Nephron (organoid): Measurements from ENCODE around the gene NR1D1.
A peak's percentile ranks its signal among the peaks of the same experiment; 100 is the strongest.

Source experiments
- H3K27ac Mint-ChIP-seq, 3 experiments: 2 replicates each; pipeline ENCODE4 v1.8.0; 2020; ENCODE audit warnings: mixed read lengths in 3 of 3, mild to moderate bottlenecking in 2 of 3, moderate library complexity in 1 of 3
- H3K27me3 Mint-ChIP-seq: 2 replicates; pipeline ENCODE4 v1.8.0; 2021; ENCODE audit warnings: low read depth, mild to moderate bottlenecking, moderate library complexity, mixed read lengths
- H3K36me3 Mint-ChIP-seq: 2 replicates; pipeline ENCODE4 v1.8.0; 2020; ENCODE audit warnings: low read depth, mixed read lengths
- H3K4me1 Mint-ChIP-seq: 2 replicates; pipeline ENCODE4 v1.8.0; 2020; ENCODE audit warnings: mixed read lengths
- H3K4me3 Mint-ChIP-seq, 3 experiments: 2 replicates each; pipeline ENCODE4 v1.8.0; 2020; ENCODE audit warnings: mild to moderate bottlenecking in 3 of 3, mixed read lengths in 3 of 3, moderate library complexity in 2 of 3
- H3K9me3 Mint-ChIP-seq: 2 replicates; pipeline ENCODE4 v1.8.0; 2020; ENCODE audit warnings: mixed read lengths
- TF ChIP-seq, protein P1 (sequence below), 3 experiments: fragments of 200-600 bp; sonication (generic); IDR thresholded peaks; one replicate each; pipeline ENCODE4 v1.5.0; 2021; ENCODE audit warnings: antibody characterized with exemption in 3 of 3; ENCODE audit not compliant: unreplicated experiment in 3 of 3

The NR1D1 gene

DNA sequence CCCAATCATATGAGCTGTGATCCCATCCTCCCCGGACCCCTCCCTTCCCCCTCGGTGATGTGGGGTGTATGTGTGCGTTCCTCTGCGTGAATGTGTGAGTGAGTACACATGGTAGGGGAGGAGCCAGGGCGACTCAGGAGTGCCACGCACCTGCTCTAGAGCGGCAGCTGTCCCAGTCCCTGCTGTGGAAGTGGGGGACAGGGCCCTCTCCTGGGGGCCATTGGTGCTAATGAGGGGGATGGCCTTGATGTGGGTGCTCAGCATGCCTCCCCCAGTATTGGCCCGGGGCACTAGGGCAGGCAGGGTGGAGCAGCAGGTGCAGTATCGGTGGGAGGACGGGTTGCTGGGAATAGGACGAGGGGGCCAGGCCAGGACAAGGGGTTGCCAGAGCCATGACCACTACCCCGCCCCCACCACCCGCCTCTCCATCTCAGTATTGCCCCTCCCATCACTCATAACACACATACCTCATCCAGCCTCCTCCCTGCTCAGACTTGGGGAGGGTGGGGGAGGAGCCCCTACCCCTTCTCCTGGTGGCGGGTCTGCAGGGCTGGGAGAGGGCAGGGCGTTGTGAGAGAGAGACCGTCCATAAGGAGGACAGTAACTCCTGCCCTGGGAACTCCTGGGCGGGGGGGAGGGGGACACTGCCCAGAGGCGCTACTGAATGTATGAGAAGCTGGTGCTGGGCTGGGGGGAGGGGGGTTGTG, 8.5 kb downstream of the NR1D1 start:
- Mint-ChIP-seq H3K4me1 (peaks cover 53% of the 10 kb centered on the region), H3K27me3 (no peaks in the 10 kb centered on the region), H3K4me3 (no peak overlapping the region), H3K9me3 (no peaks in the 10 kb centered on the region), H3K27ac (peak overlapping the region in 2 of 3 experiments; percentile 63 to 67), H3K36me3 (peaks cover 35% of the 10 kb centered on the region)
- TF ChIP-seq, protein P1, sequence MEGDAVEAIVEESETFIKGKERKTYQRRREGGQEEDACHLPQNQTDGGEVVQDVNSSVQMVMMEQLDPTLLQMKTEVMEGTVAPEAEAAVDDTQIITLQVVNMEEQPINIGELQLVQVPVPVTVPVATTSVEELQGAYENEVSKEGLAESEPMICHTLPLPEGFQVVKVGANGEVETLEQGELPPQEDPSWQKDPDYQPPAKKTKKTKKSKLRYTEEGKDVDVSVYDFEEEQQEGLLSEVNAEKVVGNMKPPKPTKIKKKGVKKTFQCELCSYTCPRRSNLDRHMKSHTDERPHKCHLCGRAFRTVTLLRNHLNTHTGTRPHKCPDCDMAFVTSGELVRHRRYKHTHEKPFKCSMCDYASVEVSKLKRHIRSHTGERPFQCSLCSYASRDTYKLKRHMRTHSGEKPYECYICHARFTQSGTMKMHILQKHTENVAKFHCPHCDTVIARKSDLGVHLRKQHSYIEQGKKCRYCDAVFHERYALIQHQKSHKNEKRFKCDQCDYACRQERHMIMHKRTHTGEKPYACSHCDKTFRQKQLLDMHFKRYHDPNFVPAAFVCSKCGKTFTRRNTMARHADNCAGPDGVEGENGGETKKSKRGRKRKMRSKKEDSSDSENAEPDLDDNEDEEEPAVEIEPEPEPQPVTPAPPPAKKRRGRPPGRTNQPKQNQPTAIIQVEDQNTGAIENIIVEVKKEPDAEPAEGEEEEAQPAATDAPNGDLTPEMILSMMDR (IDR thresholded peaks at IDR 0.05; ENCODE audit: unreplicated experiment in 3 of 3) = no peak

DNA sequence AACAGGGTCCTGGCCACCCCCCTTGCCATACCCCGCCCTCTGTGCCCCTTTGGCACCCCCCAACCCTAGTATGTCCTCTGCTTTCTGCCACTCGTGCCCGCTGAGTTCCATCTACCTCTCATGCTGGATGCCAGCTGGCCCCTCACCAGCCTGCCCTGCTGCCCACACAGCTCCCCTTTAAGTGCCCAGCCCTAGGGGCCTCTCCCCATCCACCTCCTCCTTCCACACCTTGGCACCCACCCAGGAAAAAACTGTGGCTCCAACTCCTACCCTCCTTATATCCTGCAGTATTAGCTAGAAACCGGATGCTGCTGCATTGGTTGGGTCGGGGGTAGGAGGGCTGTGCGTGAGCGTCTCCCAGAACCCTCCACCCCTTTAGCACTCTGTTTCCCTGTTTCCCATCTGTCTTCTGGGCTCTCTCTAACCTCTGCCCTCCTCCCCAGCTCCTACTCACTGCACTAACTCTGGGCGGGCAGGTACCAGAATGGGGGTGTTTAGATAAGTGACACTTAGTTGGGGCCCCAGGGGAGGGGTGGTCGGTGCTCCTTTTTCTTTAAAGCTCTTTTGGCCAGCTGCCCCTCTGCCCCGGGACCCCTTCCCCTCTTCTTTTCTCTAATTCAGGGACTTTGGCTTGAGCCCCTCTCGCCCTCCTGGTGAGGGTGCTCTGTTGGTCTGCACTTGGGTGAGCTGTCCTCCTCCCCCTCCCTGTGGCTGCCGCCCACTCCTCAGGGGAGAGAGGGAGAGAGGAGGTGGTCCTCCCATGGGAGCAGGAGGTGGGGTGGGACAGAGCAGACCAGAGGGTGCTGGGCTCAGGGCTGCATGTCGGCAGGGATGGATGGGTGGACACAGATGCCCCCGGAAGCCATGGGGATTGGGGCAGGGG, 9.9 kb downstream of the NR1D1 start:
- Mint-ChIP-seq H3K27ac (peak overlapping the region; percentile 87 to 97 (median 96)), H3K4me1 (peaks cover 48% of the 10 kb centered on the region)

DNA sequence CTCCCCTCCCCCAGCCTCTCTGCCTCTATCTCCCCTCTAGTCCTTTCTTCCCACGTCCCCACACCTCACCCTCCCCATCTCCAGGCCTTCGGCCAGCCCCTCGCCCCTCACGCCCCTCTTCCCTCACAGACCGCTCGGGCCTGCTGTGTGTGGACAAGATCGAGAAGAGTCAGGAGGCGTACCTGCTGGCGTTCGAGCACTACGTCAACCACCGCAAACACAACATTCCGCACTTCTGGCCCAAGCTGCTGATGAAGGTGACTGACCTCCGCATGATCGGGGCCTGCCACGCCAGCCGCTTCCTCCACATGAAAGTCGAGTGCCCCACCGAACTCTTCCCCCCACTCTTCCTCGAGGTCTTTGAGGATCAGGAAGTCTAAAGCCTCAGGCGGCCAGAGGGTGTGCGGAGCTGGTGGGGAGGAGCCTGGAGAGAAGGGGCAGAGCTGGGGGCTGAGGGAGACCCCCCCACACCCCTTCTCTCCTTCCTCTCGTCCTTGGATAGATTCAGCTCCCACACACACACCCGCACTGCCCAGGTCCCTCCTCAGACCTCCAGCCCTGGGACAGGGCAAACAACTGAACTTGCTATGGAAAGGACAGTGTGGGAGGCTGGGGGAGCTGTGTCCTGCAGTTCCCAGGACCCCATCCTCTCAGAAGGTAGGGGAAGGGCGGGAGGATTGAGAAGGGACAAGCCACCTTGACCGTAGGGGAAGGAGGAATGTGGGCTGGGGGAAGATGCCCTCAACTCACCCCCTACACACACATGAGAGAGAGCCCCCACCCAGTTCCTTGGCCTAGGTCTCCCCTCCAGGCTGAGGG, 11.1 kb downstream of the NR1D1 start:
- Mint-ChIP-seq H3K36me3 (peaks cover 45% of the 10 kb centered on the region), H3K27me3 (no peaks in the 10 kb centered on the region), H3K9me3 (no peaks in the 10 kb centered on the region), H3K4me1 (peaks cover 47% of the 10 kb centered on the region), H3K4me3 (peak overlapping the region; percentile 69 to 77 (median 75)), H3K27ac (peak overlapping the region; percentile 87 to 97 (median 96))
- TF ChIP-seq, protein P1 (IDR thresholded peaks at IDR 0.05; ENCODE audit: unreplicated experiment in 3 of 3) = no peak

More for the DNA sequence above, 9.9 kb downstream of the NR1D1 start:
- TF ChIP-seq, protein P1 (IDR thresholded peaks at IDR 0.05; ENCODE audit: unreplicated experiment in 3 of 3) = no peak
- Mint-ChIP-seq H3K36me3 (peaks cover 38% of the 10 kb centered on the region), H3K27me3 (no peaks in the 10 kb centered on the region), H3K9me3 (no peaks in the 10 kb centered on the region), H3K4me3 (peak overlapping the region in 2 of 3 experiments; percentile 13 to 42)

DNA sequence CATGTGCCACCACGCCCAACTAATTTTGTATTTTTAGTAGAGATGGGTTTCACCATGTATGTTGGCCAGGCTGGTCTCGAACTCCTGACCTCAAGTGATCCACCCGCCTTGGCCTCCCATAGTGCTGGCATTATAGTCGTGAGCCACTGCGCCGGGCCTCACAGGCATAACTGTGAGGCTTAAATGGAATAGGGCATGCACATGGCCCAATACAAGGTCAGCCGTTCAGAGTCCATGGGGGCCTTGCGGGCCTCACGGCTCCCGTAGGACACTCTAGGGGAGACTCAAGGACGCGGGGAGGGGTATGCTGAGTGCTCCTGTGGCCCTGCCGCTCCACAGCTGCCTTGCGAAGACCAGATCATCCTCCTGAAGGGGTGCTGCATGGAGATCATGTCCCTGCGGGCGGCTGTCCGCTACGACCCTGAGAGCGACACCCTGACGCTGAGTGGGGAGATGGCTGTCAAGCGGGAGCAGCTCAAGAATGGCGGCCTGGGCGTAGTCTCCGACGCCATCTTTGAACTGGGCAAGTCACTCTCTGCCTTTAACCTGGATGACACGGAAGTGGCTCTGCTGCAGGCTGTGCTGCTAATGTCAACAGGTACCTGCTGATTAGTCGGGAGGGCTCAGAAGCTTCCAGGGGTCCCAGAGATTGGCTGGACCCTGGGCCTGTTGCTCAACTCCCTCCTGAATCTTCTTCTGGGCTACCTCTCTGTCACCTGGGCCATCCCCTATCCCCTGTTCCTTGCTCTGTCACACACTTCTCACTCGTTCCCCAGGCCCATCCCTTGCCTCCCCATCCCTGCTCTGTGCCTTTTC, 12.3 kb downstream of the NR1D1 start:
- peaks cover 44% of the 10 kb centered on the region for H3K36me3 Mint-ChIP-seq
- no peaks in the 10 kb centered on the region for H3K27me3 Mint-ChIP-seq
- H3K4me3 Mint-ChIP-seq = peak overlapping the region in 2 of 3 experiments; percentile 46 to 64
- no peaks in the 10 kb centered on the region for H3K9me3 Mint-ChIP-seq
- H3K27ac Mint-ChIP-seq = peak overlapping the region; percentile 86 to 97 (median 87)
- H3K4me1 Mint-ChIP-seq = peaks cover 37% of the 10 kb centered on the region
- TF ChIP-seq, protein P1 (IDR thresholded peaks at IDR 0.05; ENCODE audit: unreplicated experiment in 3 of 3) = no peak
